GM21786 (cell line): Measurements from ENCODE around the gene WDR83.
A peak's percentile ranks its signal among the peaks of the same experiment; 100 is the strongest.
"Not testable (repeated sequence)": the region's sequence is repeated elsewhere in the genome, so short reads cannot be mapped to it uniquely, and the experiment has no call there.

ENCODE experiments used
- ATAC-seq: cut with Tn5 transposase; IDR thresholded peaks from one replicate; pipeline ENCODE4 v1.9.1; 2021; ENCODE audit not compliant: unreplicated experiment

WDR83 gene

GRCh38 chr19:12666265-12667048 is at the start of gene WDR83, which contains the start of gene MAN2B1:
WDR83 (plus strand) TSS chr19:12666807; CDS start chr19:12669791, 2,984 bp downstream.
MAN2B1 (minus strand) TSS chr19:12666742; CDS start chr19:12666701, 41 bp downstream.
- ATAC-seq, result peak; percentile 63

GRCh38 chr19:12617646-12618045 is 49.0 kb upstream of the WDR83 start:
- no peak for ATAC-seq

- ATAC-seq, result not testable (repeated sequence)
Measured at GRCh38 chr19:12621253-12622024, 45.2 kb upstream of the WDR83 start.

GRCh38 chr19:12623361-12624031 is 43.1 kb upstream of the WDR83 start:
- no peak for ATAC-seq

- no peak for ATAC-seq
Measured at GRCh38 chr19:12626958-12627357, 39.6 kb upstream of the WDR83 start.

- ATAC-seq, result no peak
Measured at GRCh38 chr19:12628040-12629022, 38.3 kb upstream of the WDR83 start.

GRCh38 chr19:12629215-12629614 is 37.4 kb upstream of the WDR83 start:
- ATAC-seq, result no peak

- no peak for ATAC-seq
Measured at GRCh38 chr19:12636631-12637030, 30.0 kb upstream of the WDR83 start.

GRCh38 chr19:12638611-12639182 is 27.9 kb upstream of the WDR83 start:
- ATAC-seq, result no peak

- ATAC-seq, result no peak
Measured at GRCh38 chr19:12639901-12640613, 26.6 kb upstream of the WDR83 start.

- ATAC-seq, result no peak
Measured at GRCh38 chr19:12641456-12641855, 25.2 kb upstream of the WDR83 start.

GRCh38 chr19:12642506-12642905 is 24.1 kb upstream of the WDR83 start:
- no peak for ATAC-seq

- not testable (repeated sequence) for ATAC-seq
Measured at GRCh38 chr19:12643716-12644115, 22.9 kb upstream of the WDR83 start.

GRCh38 chr19:12646551-12646950 is 20.1 kb upstream of the WDR83 start:
- no peak for ATAC-seq

GRCh38 chr19:12647047-12647446 is 19.6 kb upstream of the WDR83 start:
- ATAC-seq, result no peak

GRCh38 chr19:12647490-12648071 is 19.0 kb upstream of the WDR83 start:
- ATAC-seq, result no peak

- no peak for ATAC-seq
Measured at GRCh38 chr19:12648088-12648487, 18.5 kb upstream of the WDR83 start.

- no peak for ATAC-seq
Measured at GRCh38 chr19:12649941-12650340, 16.7 kb upstream of the WDR83 start.

GRCh38 chr19:12652219-12652618 is 14.4 kb upstream of the WDR83 start:
- ATAC-seq, result no peak
